ENCODE results near the gene SUSD3. TPM values are rescaled to one million over a fixed set of nuclear protein-coding genes. Genes with fewer than 3 reads are reported as not detected.
A peak's percentile ranks its signal among the peaks of the same experiment; 100 is the strongest.

The SUSD3 gene
- total and polyA plus RNA-seq, 2 of the 4 experiments (the other 2 are of a cell fraction): 0.54 to 1.5 TPM

GRCh38 chr9:93134015-93134739 lies 75.7 kb downstream of the SUSD3 start, which contains the start of gene NINJ1:
Gene NINJ1 (minus strand): TSS chr9:93134251. CDS start chr9:93134217, 34 bp downstream.
- H4K8ac ChIP-seq (ENCODE audit: low read depth in 2 of 2, low read length in 2 of 2): peak within 1 kb of the TSS; percentile 55 to 84; a peak in 3 of 4 replicates
- peak within 1 kb of the TSS; percentile 96 for H2AFZ ChIP-seq (replicated peaks; ENCODE audit: low read length, poor library complexity)
- 0 out of 2 replicates have a peak, but pooled peaks cover 5% of the 10 kb centered on the region for H4K20me1 ChIP-seq (ENCODE audit: insufficient read depth, low read length)
- H2BK15ac ChIP-seq (ENCODE audit: low read depth, low read length): peak within 1 kb of the TSS; percentile 79; the same call in 2 of the 3 replicates
- peak within 1 kb of the TSS; percentile 85 for H3K4me2 ChIP-seq (ENCODE audit: low read depth, low read length)
- H3K18ac ChIP-seq (ENCODE audit: low read depth, low read length): peak within 1 kb of the TSS; percentile 68
- peaks cover 10% of the 10 kb centered on the region; the same call in 1 of the 2 replicates for H3K9me1 ChIP-seq (ENCODE audit: insufficient read depth, low read length)
- H3K9ac ChIP-seq (ENCODE audit: low read depth, low read length): peak within 1 kb of the TSS; percentile 81
- no peaks in the 10 kb centered on the region for H3K27me3 ChIP-seq (ENCODE audit: control insufficient read depth, insufficient read depth, low read length)
- intact Hi-C loops (cut with micrococcal nuclease): loop anchor here (10.0 kb wide), 1 partner anchor 321 kb away; the partner anchor contains the start of genes FAM120A and FAM120AOS
- H3K27ac ChIP-seq (ENCODE audit: insufficient read depth, low read length): peak within 1 kb of the TSS; percentile 84
- DNase-seq: peak; percentile 60
- H4K5ac ChIP-seq (ENCODE audit: low read depth, low read length): peak within 1 kb of the TSS; percentile 70
- dilution Hi-C loops (cut with HindIII; ENCODE audit: low sequenced_read_pairs, unreplicated experiment): no loop called here
- 0% methylated on average over 31 of the region's 78 CpGs; no CpG with 5 or more reads in 1 of the 2 experiments for WGBS, 2 experiments (ENCODE audit: extremely low coverage in 2 of 2, insufficient read length in 1 of 2)
- in situ Hi-C loops (cut with MboI; ENCODE audit: low sequenced_read_pairs): no loop called here
- peak within 1 kb of the TSS; percentile 88 for H3K23ac ChIP-seq (ENCODE audit: low read depth, low read length)
- peak within 1 kb of the TSS; percentile 36 for H3K56ac ChIP-seq (ENCODE audit: extremely low read depth, insufficient read depth, low read length)
- no TSS peak for BruUV-seq (replicated peaks)
- ChIA-PET POLR2A (ENCODE audit: unreplicated experiment) (interaction anchor here (0.6 kb wide), 2 partner anchors 10 to 432 kb away, joined by 3 to 4 read pairs; no protein-coding TSS in a partner anchor), CTCF (interaction anchor here (0.5 to 0.9 kb wide), 3 partner anchors 25 to 1357 kb away, joined by 3 to 5 read pairs (median 3); no protein-coding TSS in a partner anchor)
- H2BK5ac ChIP-seq (ENCODE audit: low read depth, low read length, poor library complexity, severe bottlenecking): peak within 1 kb of the TSS; percentile 88
- peaks cover 30% of the 10 kb centered on the region for H3K4me1 ChIP-seq (ENCODE audit: control insufficient read depth, insufficient read depth, low read length)
- peak within 1 kb of the TSS; percentile 97 for H3K4ac ChIP-seq (ENCODE audit: low read depth, low read length)
- peaks cover 16 to 38% of the 10 kb centered on the region in 2 experiments for H3K79me1 ChIP-seq (ENCODE audit: low read depth in 1 of 2, low read length in 2 of 2)
- H3K4me3 ChIP-seq (ENCODE audit: insufficient read depth, low read depth, low read length): peak within 1 kb of the TSS; percentile 82
- 0 out of 2 replicates have a peak, but pooled peaks cover 3% of the 10 kb centered on the region for H3K9me3 ChIP-seq (ENCODE audit: control insufficient read depth, insufficient read depth, low read length)
- peak within 1 kb of the TSS; percentile 87 for H2BK20ac ChIP-seq (ENCODE audit: low read depth, low read length)
- H2BK120ac ChIP-seq (ENCODE audit: low read depth, low read length): peak within 1 kb of the TSS; percentile 93
- H3K36me3 ChIP-seq (ENCODE audit: control insufficient read depth, insufficient read depth, low read length): no peaks in the 10 kb centered on the region
- peak within 1 kb of the TSS; percentile 97 for H2AK9ac ChIP-seq (replicated peaks; ENCODE audit: low read depth, low read length, poor library complexity)
- peak within 1 kb of the TSS; percentile 93 for H2AK5ac ChIP-seq (ENCODE audit: low read depth, low read length)
- H4K91ac ChIP-seq (ENCODE audit: insufficient read depth, low read depth, low read length): peak within 1 kb of the TSS; percentile 88
- peak; percentile 89 for ATAC-seq (ENCODE audit: low read depth)
- TF ChIP-seq POLR2A (IDR thresholded peaks at IDR 0.05; ENCODE audit: low read depth, low read length): peak; percentile 94
- TF ChIP-seq ELK1 (IDR thresholded peaks at IDR 0.05; ENCODE audit: borderline replicate concordance, low read depth, low read length): no peak
- TF ChIP-seq RAD21 (IDR thresholded peaks at IDR 0.05; ENCODE audit: low read length): 0 out of 2 replicates have a peak, but pooled peaks have one; percentile 4
- peak; percentile 24; the same call in 1 of the 2 replicates for TF ChIP-seq MAZ (IDR thresholded peaks at IDR 0.05; ENCODE audit: borderline replicate concordance, low read depth, low read length)
- no peak for TF ChIP-seq RFX5 (IDR thresholded peaks at IDR 0.05; ENCODE audit: low read depth, low read length)
- 0 out of 2 replicates have a peak, but pooled peaks have one; percentile 13 for TF ChIP-seq CEBPB (IDR thresholded peaks at IDR 0.05; ENCODE audit: low read depth, low read length)
- peak within 1 kb of the TSS; percentile 90 for H3K14ac ChIP-seq (replicated peaks; ENCODE audit: low read depth, low read length)

Other genes starting within 250 kb of the SUSD3 start
- 11.8 and 14.7 TPM in 2 replicates for gene ZNF484, start 180.7 kb upstream of the SUSD3 start, total RNA-seq (2012; rRNA removed)
- gene ZNF484, start 180.7 kb upstream of the SUSD3 start, polyA plus RNA-seq (2012; rRNA removed): 1.0 and 1.4 TPM in 2 replicates
- not detected in 2 replicates for gene FGD3, start 111.2 kb upstream of the SUSD3 start, total RNA-seq (2012; rRNA removed)
- gene FGD3, start 111.2 kb upstream of the SUSD3 start, polyA plus RNA-seq (2012; rRNA removed): not detected in 2 replicates
- gene CARD19, start 37.5 kb downstream of the SUSD3 start, total RNA-seq (2012; rRNA removed): 17.4 and 23.3 TPM in 2 replicates
- 111 and 126 TPM in 2 replicates for gene CARD19, start 37.5 kb downstream of the SUSD3 start, polyA plus RNA-seq (2012; rRNA removed)
- gene NINJ1, start 75.5 kb downstream of the SUSD3 start, total RNA-seq (2012; rRNA removed): 21.9 and 24.7 TPM in 2 replicates
- gene NINJ1, start 75.5 kb downstream of the SUSD3 start, polyA plus RNA-seq (2012; rRNA removed): 38.1 and 38.8 TPM in 2 replicates
- not detected in 2 replicates for gene WNK2, start 125.4 kb downstream of the SUSD3 start, total RNA-seq (2012; rRNA removed)
- not detected in 2 replicates for gene WNK2, start 125.4 kb downstream of the SUSD3 start, polyA plus RNA-seq (2012; rRNA removed)